Measurements from ENCODE around the gene DFFB.

GRCh38 chr1:3914331-3914851 lies 57.1 kb downstream of the DFFB start:
- TF ChIP-seq CTCF (IDR thresholded peaks at IDR 0.05 in 4 of 5, conservative IDR thresholded peaks at IDR 0.05 in 1 of 5) (no peak), POLR2A (IDR thresholded peaks at IDR 0.05) (no peak)
